NCI-H226 (cell line): ENCODE data around the gene ZNF236.

Experiments used
- DNase-seq: peaks from one replicate; pipeline ENCODE4 v3.0.0-alpha.2; 2015

Gene ZNF236

GRCh38 chr18:76866666-76867065 lies 44.3 kb downstream of the ZNF236 start:
- DNase-seq: no peak

GRCh38 chr18:76873311-76873710 lies 51.0 kb downstream of the ZNF236 start:
- no peak for DNase-seq

- DNase-seq: no peak
Measured at GRCh38 chr18:76873713-76874112, 51.4 kb downstream of the ZNF236 start.

GRCh38 chr18:76874642-76875389 lies 52.5 kb downstream of the ZNF236 start:
- DNase-seq: no peak

GRCh38 chr18:76875390-76876325 lies 53.3 kb downstream of the ZNF236 start:
- DNase-seq: no peak

GRCh38 chr18:76878426-76878825 lies 56.1 kb downstream of the ZNF236 start:
- DNase-seq: no peak

GRCh38 chr18:76880026-76880425 lies 57.7 kb downstream of the ZNF236 start:
- no peak for DNase-seq

- DNase-seq: no peak
Measured at GRCh38 chr18:76881744-76882143, 59.4 kb downstream of the ZNF236 start.

- no peak for DNase-seq
Measured at GRCh38 chr18:76882146-76882545, 59.8 kb downstream of the ZNF236 start.

- DNase-seq: no peak
Measured at GRCh38 chr18:76885001-76885400, 62.6 kb downstream of the ZNF236 start.

- DNase-seq: no peak
Measured at GRCh38 chr18:76886112-76886511, 63.8 kb downstream of the ZNF236 start.

GRCh38 chr18:76889091-76889699 lies 66.8 kb downstream of the ZNF236 start:
- DNase-seq: no peak

GRCh38 chr18:76892832-76893231 lies 70.5 kb downstream of the ZNF236 start:
- no peak for DNase-seq

GRCh38 chr18:76894566-76895346 lies 72.4 kb downstream of the ZNF236 start:
- no peak for DNase-seq

GRCh38 chr18:76895498-76895897 lies 73.1 kb downstream of the ZNF236 start:
- DNase-seq: no peak

- DNase-seq: no peak
Measured at GRCh38 chr18:76896677-76897076, 74.3 kb downstream of the ZNF236 start.

- no peak for DNase-seq
Measured at GRCh38 chr18:76897257-76897656, 74.9 kb downstream of the ZNF236 start.

- no peak for DNase-seq
Measured at GRCh38 chr18:76903386-76903785, 81.0 kb downstream of the ZNF236 start.

- DNase-seq: no peak
Measured at GRCh38 chr18:76905821-76906220, 83.5 kb downstream of the ZNF236 start.

- no peak for DNase-seq
Measured at GRCh38 chr18:76908277-76908676, 85.9 kb downstream of the ZNF236 start.

- DNase-seq: no peak
Measured at GRCh38 chr18:76909439-76909838, 87.1 kb downstream of the ZNF236 start.

GRCh38 chr18:76911440-76911839 lies 89.1 kb downstream of the ZNF236 start:
- no peak for DNase-seq

- DNase-seq: no peak
Measured at GRCh38 chr18:76913583-76913982, 91.2 kb downstream of the ZNF236 start.
